GM21367 (cell line): ENCODE results near the gene MIDN.
"Not testable (repeated sequence)": the region's sequence is repeated elsewhere in the genome, so short reads cannot be mapped to it uniquely, and the experiment has no call there.

Experiments used
- ATAC-seq: cut with Tn5 transposase; IDR thresholded peaks from one replicate; pipeline ENCODE4 v1.9.1; 2021; ENCODE audit not compliant: unreplicated experiment

Gene MIDN

GRCh38 chr19:1291761-1292418 is 43.5 kb downstream of the MIDN start:
- no peak for ATAC-seq

GRCh38 chr19:1292419-1293151 is 44.2 kb downstream of the MIDN start:
- no peak for ATAC-seq

- ATAC-seq = no peak
Observed at GRCh38 chr19:1293782-1294604, 45.6 kb downstream of the MIDN start.

GRCh38 chr19:1294688-1295087 is 46.3 kb downstream of the MIDN start:
- no peak for ATAC-seq

DNA sequence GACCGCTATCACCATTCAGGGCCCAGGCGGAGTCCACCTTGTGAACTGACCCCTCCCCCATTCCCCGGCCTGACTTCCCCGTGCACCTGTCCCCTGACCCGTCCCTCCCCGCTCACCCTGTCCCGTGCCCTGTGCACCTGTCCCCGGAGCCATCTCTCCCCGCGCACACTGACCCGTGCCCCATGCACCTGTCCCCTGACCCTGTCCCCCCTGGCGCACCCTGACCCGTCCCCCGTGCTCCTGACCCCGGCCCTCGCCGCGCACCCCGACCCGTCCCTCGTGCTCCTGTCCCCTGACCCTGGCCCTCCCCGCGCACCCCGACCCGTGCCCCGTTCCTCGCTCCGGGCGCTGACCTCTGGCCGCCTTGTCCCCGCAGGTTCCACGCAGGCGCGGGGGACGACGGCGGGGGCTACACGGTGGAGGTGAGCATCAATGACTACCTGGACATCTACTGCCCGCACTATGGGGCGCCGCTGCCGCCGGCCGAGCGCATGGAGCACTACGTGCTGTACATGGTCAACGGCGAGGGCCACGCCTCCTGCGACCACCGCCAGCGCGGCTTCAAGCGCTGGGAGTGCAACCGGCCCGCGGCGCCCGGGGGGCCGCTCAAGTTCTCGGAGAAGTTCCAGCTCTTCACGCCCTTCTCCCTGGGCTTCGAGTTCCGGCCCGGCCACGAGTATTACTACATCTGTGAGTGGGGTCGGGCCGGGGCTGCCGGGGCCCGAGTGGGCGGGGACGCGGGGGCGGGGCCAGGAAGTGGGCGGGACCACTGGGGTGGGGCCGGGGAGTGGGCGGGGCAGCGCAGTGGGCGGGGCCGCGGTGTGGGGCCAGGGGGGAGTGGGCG is 47.0 kb downstream of the MIDN start:
- ATAC-seq = no peak

GRCh38 chr19:1296078-1296477 is 47.7 kb downstream of the MIDN start:
- no peak for ATAC-seq

DNA sequence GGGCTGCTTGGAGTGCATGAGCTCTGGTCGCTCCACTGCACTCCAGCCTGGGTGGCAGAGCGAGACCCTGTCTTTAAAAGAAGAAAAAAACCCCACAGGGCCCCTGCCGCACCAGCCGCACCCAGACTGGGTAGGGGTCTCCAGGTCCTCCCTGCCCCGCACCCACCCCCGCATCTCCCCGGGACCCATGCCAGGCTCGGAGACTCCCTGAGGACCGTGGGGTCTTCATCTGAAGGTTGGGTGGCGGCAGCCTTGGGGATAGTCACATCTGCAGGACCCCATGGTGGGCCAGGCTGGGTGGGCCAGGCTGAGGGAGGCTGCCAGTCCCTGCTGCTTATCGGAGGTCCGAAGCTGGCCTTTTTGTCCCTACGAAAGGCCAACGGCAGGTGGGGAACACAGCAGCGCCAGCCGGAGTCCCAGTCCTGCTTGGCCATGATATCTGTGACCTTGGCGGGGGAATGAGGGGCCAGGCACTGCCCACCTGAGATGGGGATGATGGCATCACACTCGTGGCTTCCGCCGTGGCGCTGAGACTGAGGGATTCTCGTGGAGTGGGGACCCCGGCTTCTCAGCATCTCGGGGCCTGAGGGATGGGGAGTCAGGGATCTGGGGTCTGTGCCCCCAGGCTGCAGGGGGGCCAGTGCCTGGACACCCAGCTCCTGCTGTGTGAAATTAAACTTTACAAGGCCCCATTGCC is 48.3 kb downstream of the MIDN start:
- ATAC-seq = no peak

GRCh38 chr19:1298235-1298634 is 49.9 kb downstream of the MIDN start:
- ATAC-seq = no peak

DNA sequence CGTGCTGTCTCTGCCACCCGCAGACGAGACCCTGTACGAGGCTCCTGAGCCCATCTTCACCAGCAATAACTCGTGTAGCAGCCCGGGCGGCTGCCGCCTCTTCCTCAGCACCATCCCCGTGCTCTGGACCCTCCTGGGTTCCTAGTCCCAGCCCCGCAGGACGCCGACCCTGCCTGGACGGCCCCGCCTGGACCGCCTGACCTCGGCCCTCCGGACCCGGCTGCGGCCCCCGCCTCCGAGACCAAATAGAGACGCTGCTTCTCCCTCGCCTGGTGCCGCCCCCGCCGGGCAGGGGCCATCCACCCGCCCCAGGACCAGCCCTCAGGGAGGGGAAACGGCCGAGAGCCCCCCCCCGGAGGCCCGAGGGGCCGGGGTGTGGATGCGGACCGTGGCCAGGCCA is 51.4 kb downstream of the MIDN start:
- ATAC-seq = no peak

- ATAC-seq = no peak
Observed at GRCh38 chr19:1300744-1301490, 52.5 kb downstream of the MIDN start.

DNA sequence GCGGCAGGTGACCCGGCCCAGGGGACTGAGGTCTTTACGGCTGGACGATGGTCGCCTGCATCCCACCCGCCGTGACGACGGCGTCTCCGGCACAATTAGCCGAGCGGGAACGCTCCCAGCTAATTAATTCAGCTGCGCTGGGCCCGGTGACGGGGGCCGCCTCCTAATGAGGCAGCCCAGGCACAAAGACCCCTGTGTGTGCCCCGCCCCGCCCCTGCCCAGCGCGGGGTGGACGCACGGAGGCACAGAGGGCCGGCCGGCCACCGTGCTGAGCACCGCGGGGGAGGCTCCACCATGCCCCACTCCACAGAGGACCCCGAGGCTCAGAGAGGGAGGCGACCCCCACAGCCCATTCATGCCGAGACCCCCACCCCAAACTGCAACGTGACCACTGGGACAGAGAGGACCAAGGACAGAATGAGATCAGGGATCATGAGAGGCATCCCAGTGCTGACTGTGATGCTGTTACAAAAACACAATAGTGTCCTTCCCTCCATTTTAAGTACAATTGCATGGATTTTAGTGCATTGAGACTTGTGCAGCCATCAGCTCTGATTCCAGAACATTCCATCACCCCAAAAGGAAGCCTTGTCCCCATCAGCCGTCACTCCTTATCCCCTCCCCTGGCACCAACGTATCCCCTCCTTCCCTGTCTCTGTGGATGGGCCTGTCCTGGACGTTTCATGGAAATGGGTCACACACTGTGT is 54.3 kb downstream of the MIDN start:
- ATAC-seq = no peak

- ATAC-seq = no peak
Observed at GRCh38 chr19:1304197-1304924, 56.0 kb downstream of the MIDN start.

DNA sequence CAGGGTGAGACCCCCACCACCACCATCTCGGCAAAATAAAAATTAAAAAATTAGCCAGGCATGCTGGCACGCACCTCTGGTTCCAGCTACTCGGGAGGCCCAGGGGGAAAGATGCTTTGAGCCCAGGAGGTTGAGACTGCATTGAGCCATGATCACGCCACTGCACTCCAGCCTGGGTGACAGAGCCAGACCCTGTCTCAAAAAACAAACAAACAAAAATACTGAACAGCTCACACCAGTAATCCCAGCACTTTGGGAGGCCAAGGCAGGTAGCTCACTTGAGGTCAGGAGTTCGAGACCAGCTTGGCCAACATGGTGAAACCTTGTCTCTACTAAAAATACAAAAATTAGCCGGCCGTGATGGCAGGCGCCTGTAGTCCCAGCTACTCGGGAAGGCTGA is 57.0 kb downstream of the MIDN start:
- not testable (repeated sequence) for ATAC-seq

- ATAC-seq = no peak
Observed at GRCh38 chr19:1307320-1307719, 58.9 kb downstream of the MIDN start.

DNA sequence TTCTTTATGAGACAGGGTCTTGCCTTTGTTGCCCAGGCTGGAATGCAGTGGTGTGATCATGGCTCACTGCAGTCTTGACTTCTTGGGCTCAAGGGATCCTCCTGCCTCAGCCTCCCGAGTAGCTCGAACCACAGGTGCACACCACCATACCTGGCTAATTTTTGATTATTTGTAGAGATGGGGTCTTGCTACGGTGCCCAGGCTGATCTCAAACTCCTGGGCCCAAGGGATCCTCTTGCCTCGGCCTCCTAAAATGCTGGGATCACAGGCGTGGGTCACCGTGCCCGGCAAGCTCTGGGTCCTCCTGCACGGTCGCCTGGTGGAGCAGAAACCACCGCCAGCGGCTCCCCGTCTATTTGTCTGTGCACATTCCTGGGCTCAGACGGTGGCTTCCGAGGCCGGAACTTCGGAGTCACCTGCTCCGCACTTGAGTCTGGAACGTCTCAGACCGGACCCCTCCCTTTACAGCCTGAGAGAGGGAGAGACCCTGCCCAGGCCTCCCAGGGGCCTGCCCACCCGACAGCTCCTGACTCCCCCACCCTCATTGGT is 59.4 kb downstream of the MIDN start:
- ATAC-seq = no peak

DNA sequence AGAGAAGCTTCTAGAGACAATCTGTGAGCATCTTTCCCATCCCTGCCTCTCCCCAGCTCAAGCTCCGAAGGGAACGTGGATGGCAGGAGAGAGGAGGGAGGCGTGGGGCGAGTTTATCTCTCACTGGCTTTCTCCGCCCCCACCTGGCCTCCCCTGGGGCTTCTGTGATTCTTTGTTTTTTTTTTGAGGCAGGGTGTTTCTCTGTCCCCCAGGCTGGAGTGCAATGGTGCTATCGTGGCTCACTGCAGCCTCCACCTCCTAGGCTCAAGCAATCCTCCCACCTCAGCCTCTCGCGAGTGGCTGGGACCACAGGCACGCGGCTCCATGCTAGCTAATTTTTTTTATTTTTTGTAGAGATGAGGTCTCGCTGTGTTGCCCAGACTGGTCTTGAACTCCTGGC is 60.3 kb downstream of the MIDN start:
- no peak for ATAC-seq
